ENCODE results near the gene MCUB. TPM values are rescaled to one million over a fixed set of nuclear protein-coding genes. Genes with fewer than 3 reads are reported as not detected.

Gene MCUB
- total RNA-seq, 1 donor from 2014 or later = 105 TPM

DNA sequence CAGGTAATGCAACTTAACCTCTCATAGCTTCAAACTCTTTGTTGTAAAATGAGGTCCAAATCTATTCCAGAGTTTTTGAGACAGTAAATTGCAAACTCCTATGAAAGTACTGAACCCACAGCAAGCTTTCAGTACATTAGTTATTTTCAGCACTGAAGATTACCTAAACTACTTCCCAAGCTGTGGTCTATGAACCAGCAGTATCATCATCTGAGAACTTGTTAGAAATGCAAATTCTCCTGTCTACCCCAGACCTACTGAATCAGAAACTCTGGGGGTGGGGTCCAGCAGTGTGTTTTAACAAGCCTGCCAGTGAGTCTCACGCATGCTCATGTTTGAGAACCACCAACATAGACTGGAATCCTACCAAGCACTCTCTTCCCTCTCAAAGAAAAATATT, 148.9 kb downstream of the MCUB start:
- TF ChIP-seq, protein P1, sequence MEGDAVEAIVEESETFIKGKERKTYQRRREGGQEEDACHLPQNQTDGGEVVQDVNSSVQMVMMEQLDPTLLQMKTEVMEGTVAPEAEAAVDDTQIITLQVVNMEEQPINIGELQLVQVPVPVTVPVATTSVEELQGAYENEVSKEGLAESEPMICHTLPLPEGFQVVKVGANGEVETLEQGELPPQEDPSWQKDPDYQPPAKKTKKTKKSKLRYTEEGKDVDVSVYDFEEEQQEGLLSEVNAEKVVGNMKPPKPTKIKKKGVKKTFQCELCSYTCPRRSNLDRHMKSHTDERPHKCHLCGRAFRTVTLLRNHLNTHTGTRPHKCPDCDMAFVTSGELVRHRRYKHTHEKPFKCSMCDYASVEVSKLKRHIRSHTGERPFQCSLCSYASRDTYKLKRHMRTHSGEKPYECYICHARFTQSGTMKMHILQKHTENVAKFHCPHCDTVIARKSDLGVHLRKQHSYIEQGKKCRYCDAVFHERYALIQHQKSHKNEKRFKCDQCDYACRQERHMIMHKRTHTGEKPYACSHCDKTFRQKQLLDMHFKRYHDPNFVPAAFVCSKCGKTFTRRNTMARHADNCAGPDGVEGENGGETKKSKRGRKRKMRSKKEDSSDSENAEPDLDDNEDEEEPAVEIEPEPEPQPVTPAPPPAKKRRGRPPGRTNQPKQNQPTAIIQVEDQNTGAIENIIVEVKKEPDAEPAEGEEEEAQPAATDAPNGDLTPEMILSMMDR (conservative IDR thresholded peaks at IDR 0.05; ENCODE audit: low read depth, low read length) = no peak
- H3K4me3 ChIP-seq (ENCODE audit: low read depth, low read length) = no peak overlapping the region
- DNase-seq (ENCODE audit: low read depth) = no peak

DNA sequence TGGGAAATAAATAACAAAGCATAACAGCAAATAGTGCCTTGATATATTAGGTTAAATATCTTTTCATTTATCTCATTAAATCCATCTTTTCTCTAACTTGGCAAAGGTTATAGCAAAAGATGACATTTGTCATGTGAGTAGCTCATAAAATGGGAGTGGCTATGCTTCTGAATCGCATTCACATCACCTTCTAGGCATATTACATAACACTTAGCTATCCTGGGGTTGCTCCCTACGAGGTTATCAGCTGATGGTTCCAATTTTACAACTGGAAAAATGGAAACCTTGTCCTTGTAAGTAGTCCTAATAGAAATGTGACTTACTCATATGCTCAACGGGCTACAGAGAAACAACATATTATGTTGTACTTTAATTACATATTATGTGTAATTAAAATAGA, 153.5 kb downstream of the MCUB start:
- DNase-seq (ENCODE audit: low read depth) = no peak
- no peak overlapping the region for H3K4me3 ChIP-seq (ENCODE audit: low read depth, low read length)
- TF ChIP-seq, protein P1 (conservative IDR thresholded peaks at IDR 0.05; ENCODE audit: low read depth, low read length) = no peak

DNA sequence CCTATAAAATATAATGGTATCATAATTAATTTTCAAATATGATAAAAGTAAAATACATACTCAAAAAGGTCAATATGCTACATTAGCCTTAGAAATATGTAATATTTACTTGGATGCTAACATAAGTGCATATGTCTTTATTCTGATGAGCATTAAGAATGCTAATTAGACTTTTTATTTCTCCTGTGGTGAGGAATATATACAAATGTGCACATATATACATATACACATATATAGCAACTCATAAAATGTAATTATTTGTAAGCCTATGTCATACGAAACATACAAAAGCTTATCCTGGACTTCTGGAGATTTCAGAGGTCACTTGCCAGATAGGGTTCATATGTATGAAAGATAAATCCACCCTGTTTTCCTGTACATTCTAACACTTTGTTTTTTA, 158.7 kb downstream of the MCUB start:
- TF ChIP-seq, protein P1 (conservative IDR thresholded peaks at IDR 0.05; ENCODE audit: low read depth, low read length) = no peak

DNA sequence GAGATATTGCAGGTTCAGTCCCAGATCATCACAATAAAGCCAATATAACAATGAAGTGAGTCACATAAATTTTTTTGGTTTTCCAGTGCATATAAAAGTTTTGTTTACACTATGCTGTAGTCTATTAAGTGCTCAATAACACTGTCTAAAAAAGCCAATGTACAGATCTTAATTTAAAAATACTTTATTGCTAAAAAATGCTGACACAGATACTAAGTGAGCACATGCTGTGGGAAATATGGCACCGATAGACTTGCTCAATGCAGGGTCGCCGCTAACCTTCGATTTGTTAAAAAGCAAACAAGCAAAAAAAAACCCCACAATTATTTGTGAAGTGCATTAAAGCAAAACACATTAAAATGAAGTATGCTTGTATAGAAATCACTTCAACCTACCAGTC, 159.6 kb downstream of the MCUB start:
- no peak for DNase-seq (ENCODE audit: low read depth)
- TF ChIP-seq, protein P1 (conservative IDR thresholded peaks at IDR 0.05; ENCODE audit: low read depth, low read length) = no peak
- no peak overlapping the region for H3K4me3 ChIP-seq (ENCODE audit: low read depth, low read length)

More for the DNA sequence above, 158.7 kb downstream of the MCUB start:
- DNase-seq (ENCODE audit: low read depth) = no peak
- H3K4me3 ChIP-seq (ENCODE audit: low read depth, low read length) = no peak overlapping the region

DNA sequence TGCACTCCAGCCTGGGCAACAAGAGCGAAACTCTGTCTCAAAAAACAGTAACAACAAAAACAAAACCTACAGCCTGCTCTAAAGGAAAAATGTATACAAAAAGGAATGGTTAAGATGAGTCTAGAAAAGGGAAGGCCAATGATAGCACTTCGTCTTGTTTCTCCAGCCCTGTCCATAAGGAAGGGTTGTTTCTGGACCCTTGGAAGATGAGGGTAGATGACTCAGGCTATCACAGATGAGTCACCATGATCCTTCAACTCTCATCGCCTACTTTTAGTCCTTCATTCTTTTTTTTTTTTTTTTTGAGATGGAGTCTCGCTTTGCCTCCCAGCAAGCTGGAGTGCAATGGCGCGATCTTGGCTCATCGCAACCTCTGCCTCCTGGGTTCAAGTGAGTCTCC, 161.0 kb downstream of the MCUB start:
- no peak for DNase-seq (ENCODE audit: low read depth)
- H3K4me3 ChIP-seq (ENCODE audit: low read depth, low read length) = no peak overlapping the region
- TF ChIP-seq, protein P1 (conservative IDR thresholded peaks at IDR 0.05; ENCODE audit: low read depth, low read length) = no peak

DNA sequence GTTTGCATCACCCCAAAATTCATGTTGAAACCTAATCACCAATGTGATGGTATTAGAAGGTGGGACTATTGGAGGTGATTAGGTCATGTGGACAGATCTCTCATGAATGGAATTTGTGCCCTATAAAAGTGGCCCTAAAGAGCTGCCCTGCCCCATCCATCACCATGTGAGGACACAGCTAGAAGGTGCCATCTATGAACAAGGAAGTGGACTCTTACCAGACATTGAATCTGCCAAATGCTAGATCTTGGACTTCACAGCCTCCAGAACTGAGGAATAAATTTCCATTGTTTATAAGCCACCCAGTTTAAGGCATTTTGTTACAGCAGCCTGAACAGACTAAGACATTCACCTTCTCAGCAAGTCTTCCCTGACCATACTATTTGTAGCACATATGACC, 162.3 kb downstream of the MCUB start:
- H3K4me3 ChIP-seq (ENCODE audit: low read depth, low read length) = no peak overlapping the region
- TF ChIP-seq, protein P1 (conservative IDR thresholded peaks at IDR 0.05; ENCODE audit: low read depth, low read length) = no peak
- no peak for DNase-seq (ENCODE audit: low read depth)

DNA sequence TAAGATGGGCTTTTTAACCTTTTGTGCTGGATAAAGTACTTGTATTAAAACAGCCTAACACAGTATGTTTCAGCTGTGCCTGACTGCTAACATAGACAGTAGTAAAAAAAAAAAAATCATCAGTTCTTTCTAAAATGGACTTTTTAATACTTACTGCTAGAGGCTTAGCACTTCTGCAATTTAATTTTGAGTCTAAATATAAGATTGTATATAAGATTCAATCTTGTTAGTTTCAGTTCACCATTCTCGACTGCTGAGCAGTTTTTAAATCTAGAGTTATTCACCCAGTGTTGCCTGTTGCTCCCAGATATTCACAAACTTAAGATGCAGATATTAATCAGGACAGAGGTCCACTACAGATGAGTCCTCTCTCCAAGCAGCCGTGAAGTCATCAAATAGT, 163.1 kb downstream of the MCUB start:
- no peak overlapping the region for H3K4me3 ChIP-seq (ENCODE audit: low read depth, low read length)
- TF ChIP-seq, protein P1 (conservative IDR thresholded peaks at IDR 0.05; ENCODE audit: low read depth, low read length) = no peak
- no peak for DNase-seq (ENCODE audit: low read depth)

Data from epithelial cell of proximal tubule (primary cell).